ENCODE results near the gene TFAP2A. TPM values are rescaled to one million over a fixed set of nuclear protein-coding genes. Genes with fewer than 3 reads are reported as not detected.

Gene TFAP2A
- total RNA-seq, 1 donor from 2014 or later = 0.66 TPM

- Histone ChIP-seq H3K4me3 (no peak overlapping the region), H3K27me3 (ENCODE audit: low read depth) (peaks cover 60% of the 10 kb centered on the region), H3K36me3 (no peaks in the 10 kb centered on the region), H3K9me3 (replicated peaks) (no peaks in the 10 kb centered on the region), H3K4me1 (no peaks in the 10 kb centered on the region), H3K27ac (replicated peaks) (no peak overlapping the region)
- intact Hi-C loops (cut with micrococcal nuclease) = no loop called here
- DNase-seq = no peak
- no peak for TF ChIP-seq CTCF (IDR thresholded peaks at IDR 0.05; ENCODE audit: borderline replicate concordance)
Observed at GRCh38 chr6:10448096-10448495, 33.2 kb upstream of the TFAP2A start.

- Histone ChIP-seq H3K9me3 (replicated peaks) (no peaks in the 10 kb centered on the region), H3K36me3 (no peaks in the 10 kb centered on the region), H3K27me3 (ENCODE audit: low read depth) (peaks cover 76% of the 10 kb centered on the region), H3K27ac (replicated peaks) (no peak overlapping the region), H3K4me3 (no peak overlapping the region), H3K4me1 (no peaks in the 10 kb centered on the region)
- no peak for DNase-seq
- intact Hi-C loops (cut with micrococcal nuclease) = no loop called here
- no peak for TF ChIP-seq CTCF (IDR thresholded peaks at IDR 0.05; ENCODE audit: borderline replicate concordance)
Observed at GRCh38 chr6:10446548-10446947, 31.7 kb upstream of the TFAP2A start.

- Histone ChIP-seq H3K4me3 (no peak overlapping the region), H3K27ac (replicated peaks) (no peak overlapping the region), H3K27me3 (ENCODE audit: low read depth) (peaks cover 62% of the 10 kb centered on the region), H3K9me3 (replicated peaks) (no peaks in the 10 kb centered on the region), H3K4me1 (no peaks in the 10 kb centered on the region), H3K36me3 (no peaks in the 10 kb centered on the region)
- no peak for DNase-seq
- no peak for TF ChIP-seq CTCF (IDR thresholded peaks at IDR 0.05; ENCODE audit: borderline replicate concordance)
- intact Hi-C loops (cut with micrococcal nuclease) = no loop called here
Observed at GRCh38 chr6:10441655-10442009, 26.8 kb upstream of the TFAP2A start.

- no peaks in the 10 kb centered on the region for H3K9me3 ChIP-seq (replicated peaks)
- intact Hi-C loops (cut with micrococcal nuclease) = no loop called here
- no peak overlapping the region for H3K4me3 ChIP-seq
- TF ChIP-seq CTCF (IDR thresholded peaks at IDR 0.05; ENCODE audit: borderline replicate concordance) = no peak
- no peaks in the 10 kb centered on the region for H3K4me1 ChIP-seq
- H3K27ac ChIP-seq (replicated peaks) = no peak overlapping the region
- no peak for DNase-seq
- H3K36me3 ChIP-seq = no peaks in the 10 kb centered on the region
- peaks cover 57% of the 10 kb centered on the region for H3K27me3 ChIP-seq (ENCODE audit: low read depth)
Observed at GRCh38 chr6:10441004-10441654, 26.3 kb upstream of the TFAP2A start.

- intact Hi-C loops (cut with micrococcal nuclease) = loop anchor here (10.0 kb wide), 1 partner anchor 1453 kb away; no protein-coding TSS in a partner anchor
- Histone ChIP-seq H3K4me1 (no peaks in the 10 kb centered on the region), H3K4me3 (no peak overlapping the region), H3K9me3 (replicated peaks) (no peaks in the 10 kb centered on the region), H3K27ac (replicated peaks) (no peak overlapping the region), H3K27me3 (ENCODE audit: low read depth) (peaks cover 60% of the 10 kb centered on the region), H3K36me3 (no peaks in the 10 kb centered on the region)
- TF ChIP-seq CTCF (IDR thresholded peaks at IDR 0.05; ENCODE audit: borderline replicate concordance) = no peak
- DNase-seq = no peak
Observed at GRCh38 chr6:10437891-10438290, 23.0 kb upstream of the TFAP2A start.

All from left ventricle myocardium inferior (tissue), 1 donor.